Muscle of leg (tissue), 11 donors: ENCODE results near the gene MT1X. TPM values are rescaled to one million over a fixed set of nuclear protein-coding genes. Genes with fewer than 3 reads are reported as not detected.
"Not testable (repeated sequence)": the region's sequence is repeated elsewhere in the genome, so short reads cannot be mapped to it uniquely, and the experiment has no call there.

Experiments
- DNase-seq: peaks from one replicate; pipeline ENCODE4 v3.0.0; 2013
- H3K27ac ChIP-seq: one replicate; pipeline ENCODE4 v1.5.1; 2013; ENCODE audit warnings: mild to moderate bottlenecking, low read length, control low read depth
- H3K27me3 ChIP-seq: one replicate; pipeline ENCODE4 v1.6.1; 2013; ENCODE audit warnings: low read length; ENCODE audit not compliant: control insufficient read depth, insufficient read depth
- H3K36me3 ChIP-seq: one replicate; pipeline ENCODE4 v1.6.1; 2013; ENCODE audit warnings: low read length; ENCODE audit not compliant: control insufficient read depth, insufficient read depth
- H3K4me1 ChIP-seq: one replicate; pipeline ENCODE4 v1.6.1; 2013; ENCODE audit warnings: low read length; ENCODE audit not compliant: control insufficient read depth, insufficient read depth
- H3K4me3 ChIP-seq: one replicate; pipeline ENCODE4 v1.5.1; 2013; ENCODE audit warnings: low read length, control low read depth
- H3K9me3 ChIP-seq: replicated peaks from 2 replicates; pipeline ENCODE4 v1.6.1; 2013; ENCODE audit warnings: low read depth, low read length; ENCODE audit not compliant: control insufficient read depth
- WGBS: methylation state at CpG from one replicate; pipeline ENCODE4 v1.1.5; 2013; ENCODE audit warnings: missing lambda C conversion rate; ENCODE audit not compliant: insufficient coverage; 5-methylcytosine and 5-hydroxymethylcytosine counted together
- polyA plus RNA-seq, 8 donors: library from polyadenylated mRNA; unstranded; fragments of 120-200 nt; gene quantifications; one replicate each; pipeline versions ENCODE4 v1.2.1 to v1.2.3, GENCODE V29; 2013; ENCODE audit warnings: inconsistent platforms in 1 of 8, low replicate concordance in 1 of 8; ENCODE audit not compliant: insufficient read length in 8 of 8, insufficient read depth in 1 of 8
- total RNA-seq: library from RNA; stranded (reverse); fragments of 120-200 nt; gene quantifications from one replicate; pipeline ENCODE4 v1.2.4, GENCODE V29; 2013

MT1X gene
- total and polyA plus RNA-seq, 9 donors: 7.3 to 16.8 (median 11.1) TPM

GRCh38 chr16:56667581-56668571 lies 14.4 kb upstream of the MT1X start, which contains the start of gene MT1G:
Gene MT1G, minus strand, starts transcription at chr16:56668065. Its CDS starts 72 bp downstream, at chr16:56667993.
- WGBS: 5% methylated on average over 39 of the region's 46 CpGs
- Histone ChIP-seq H3K36me3 (no peaks in the 10 kb centered on the region), H3K9me3 (no peaks in the 10 kb centered on the region), H3K4me3 (no peak within 1 kb of the TSS), H3K4me1 (peaks cover 20% of the 10 kb centered on the region), H3K27me3 (peaks cover 89% of the 10 kb centered on the region), H3K27ac (no peak within 1 kb of the TSS)
- DNase-seq: peak; percentile 53

- Histone ChIP-seq H3K27me3 (peaks cover 90% of the 10 kb centered on the region), H3K4me1 (peaks cover 21% of the 10 kb centered on the region), H3K4me3 (no peak within 1 kb of the TSS), H3K27ac (no peak within 1 kb of the TSS), H3K9me3 (no peaks in the 10 kb centered on the region), H3K36me3 (no peaks in the 10 kb centered on the region)
- 12% methylated on average over 34 of the region's 38 CpGs for WGBS
- DNase-seq: no peak
These were observed 13.0 kb upstream of the MT1X start, which contains the start of gene MT1H for GRCh38 chr16:56669005-56669839. Gene MT1H, plus strand, starts transcription at chr16:56669814. Its CDS starts 71 bp downstream, at chr16:56669885.

GRCh38 chr16:56669840-56670619 lies 12.2 kb upstream of the MT1X start:
- Histone ChIP-seq H3K27ac (no peak overlapping the region), H3K9me3 (no peaks in the 10 kb centered on the region), H3K4me1 (peaks cover 21% of the 10 kb centered on the region), H3K4me3 (no peak overlapping the region), H3K36me3 (no peaks in the 10 kb centered on the region), H3K27me3 (peaks cover 88% of the 10 kb centered on the region)
- DNase-seq: no peak
- WGBS: 15% methylated on average over 10 of the region's 19 CpGs

GRCh38 chr16:56670620-56670934 lies 11.7 kb upstream of the MT1X start:
- Histone ChIP-seq H3K4me1 (peaks cover 25% of the 10 kb centered on the region), H3K4me3 (no peak overlapping the region), H3K27me3 (peaks cover 90% of the 10 kb centered on the region), H3K9me3 (no peaks in the 10 kb centered on the region), H3K36me3 (no peaks in the 10 kb centered on the region), H3K27ac (no peak overlapping the region)
- DNase-seq: no peak
- WGBS: no CpG with 5 or more reads among the region's 2 CpGs

GRCh38 chr16:56671691-56672090 lies 10.6 kb upstream of the MT1X start:
- DNase-seq: peak; percentile 66
- not testable (repeated sequence) for H3K9me3 ChIP-seq, H3K4me3 ChIP-seq, H3K27ac ChIP-seq, H3K36me3 ChIP-seq
- peaks cover 92% of the 10 kb centered on the region for H3K27me3 ChIP-seq
- H3K4me1 ChIP-seq: peaks cover 32% of the 10 kb centered on the region
- WGBS: 80% methylated on average over 1 of the region's 2 CpGs

- not testable (repeated sequence) for H3K36me3 ChIP-seq, H3K27ac ChIP-seq, DNase-seq, H3K4me3 ChIP-seq, H3K9me3 ChIP-seq
- Histone ChIP-seq H3K27me3 (peaks cover 92% of the 10 kb centered on the region), H3K4me1 (peaks cover 32% of the 10 kb centered on the region)
- WGBS: 60% methylated on average over 1 of the region's 3 CpGs
These were observed 10.1 kb upstream of the MT1X start for GRCh38 chr16:56672171-56672570.

- no peak overlapping the region for H3K4me3 ChIP-seq
- no peak overlapping the region for H3K27ac ChIP-seq
- H3K4me1 ChIP-seq: peaks cover 27% of the 10 kb centered on the region
- DNase-seq: no peak
- no peaks in the 10 kb centered on the region for H3K36me3 ChIP-seq
- WGBS: 88% methylated on average over 6 of the region's 11 CpGs
- H3K9me3 ChIP-seq: no peaks in the 10 kb centered on the region
- peaks cover 89% of the 10 kb centered on the region for H3K27me3 ChIP-seq
These were observed 9.3 kb upstream of the MT1X start for GRCh38 chr16:56672761-56673536.

GRCh38 chr16:56673921-56674320 lies 8.3 kb upstream of the MT1X start:
- no peaks in the 10 kb centered on the region for H3K9me3 ChIP-seq
- DNase-seq: peak; percentile 76
- H3K4me3 ChIP-seq: no peak overlapping the region
- no peaks in the 10 kb centered on the region for H3K36me3 ChIP-seq
- peaks cover 85% of the 10 kb centered on the region for H3K27me3 ChIP-seq
- peaks cover 24% of the 10 kb centered on the region for H3K4me1 ChIP-seq
- 23% methylated on average over 11 of the region's 12 CpGs for WGBS
- no peak overlapping the region for H3K27ac ChIP-seq

GRCh38 chr16:56674570-56674969 lies 7.7 kb upstream of the MT1X start:
- WGBS: 19% methylated on average over 4 of the region's 6 CpGs
- H3K4me3 ChIP-seq, H3K36me3 ChIP-seq, H3K27ac ChIP-seq, H3K9me3 ChIP-seq: not testable (repeated sequence)
- peaks cover 22% of the 10 kb centered on the region for H3K4me1 ChIP-seq
- peaks cover 78% of the 10 kb centered on the region for H3K27me3 ChIP-seq
- peak; percentile 56 for DNase-seq
